A549 (cell line): ENCODE results near the gene RBBP8. TPM values are rescaled to one million over a fixed set of nuclear protein-coding genes. Genes with fewer than 3 reads are reported as not detected.

Source experiments
- ATAC-seq, 2 experiments: fragments of 200-7000 bp in 1 of 2; fragments of >200 bp in 1 of 2; cut with Nextera tagmentation in 1 of 2; cut with Tn5 transposase in 1 of 2; 3 replicates each; pipeline versions ENCODE4 v1.8.0 to v1.9.1; 2018 to 2020; ENCODE audit warnings: mild to moderate bottlenecking in 1 of 2, moderate library complexity in 1 of 2
- CTCF ChIA-PET: fragments of 300-600 bp; sonication (Branson Sonifier 250); formaldehyde crosslinking; extraction: SDS; loops from one replicate; lab custom pipeline; 2021; ENCODE audit warnings: antibody characterized with exemption, inconsistent platforms; lab: Yijun Ruan, JAX
- POLR2A ChIA-PET: fragments of 350-600 bp; formaldehyde crosslinking; extraction: SDS; loops from one replicate; lab custom pipeline; 2021; ENCODE audit warnings: antibody characterized with exemption, inconsistent platforms; lab: Yijun Ruan, JAX
- DNase-seq, 2 experiments: peaks; one replicate each; pipeline versions ENCODE4 v3.0.0 to v3.0.0-alpha.2; 2011 to 2016; ENCODE audit warnings: low read depth in 1 of 2, low spot score in 1 of 2
- FAIRE-seq: peaks from 2 replicates; lab custom pipeline; 2011; peaks lifted over from hg19 to GRCh38; lab: Jason Lieb, UNC
- H3K27ac ChIP-seq, 2 experiments: fragments of >200 bp; sonication (Bioruptor Twin); formaldehyde crosslinking; 3 replicates each; pipeline ENCODE4 v1.5.1; 2016 to 2017
- H3K4me1 ChIP-seq: fragments of >200 bp; sonication (Bioruptor Twin); formaldehyde crosslinking; 3 replicates; pipeline ENCODE4 v1.6.1; 2016
- H3K4me2 ChIP-seq: fragments of >200 bp; sonication (Bioruptor Twin); formaldehyde crosslinking; 3 replicates; pipeline ENCODE4 v1.6.1; 2016
- H3K4me3 ChIP-seq: fragments of >200 bp; sonication (Bioruptor Twin); formaldehyde crosslinking; 3 replicates; pipeline ENCODE4 v1.5.1; 2016
- H3K9me3 ChIP-seq: fragments of >200 bp; sonication (Bioruptor Twin); formaldehyde crosslinking; 3 replicates; pipeline ENCODE4 v1.6.1; 2016
- ATOH8 ChIP-seq: fragments of 250-450 bp; sonication (Bioruptor Pico); IDR thresholded peaks from 2 replicates; pipeline ENCODE4 v1.5.0; 2020; ENCODE audit warnings: low read depth, mild to moderate bottlenecking, moderate library complexity
- BCL3 ChIP-seq: fragments of >200 bp; sonication (Bioruptor Twin); formaldehyde crosslinking; IDR thresholded peaks from 3 replicates; pipeline ENCODE4 v1.6.1; 2016
- CBX8 ChIP-seq: fragments of 200-600 bp; sonication (generic); IDR thresholded peaks from 2 replicates; pipeline ENCODE4 v1.6.1; 2016
- CHD4 ChIP-seq: fragments of 200-600 bp; sonication (generic); IDR thresholded peaks from 2 replicates; pipeline ENCODE4 v1.6.1; 2016; ENCODE audit warnings: antibody characterized with exemption, mild to moderate bottlenecking, borderline replicate concordance
- E2F6 ChIP-seq: IDR thresholded peaks from 2 replicates; pipeline ENCODE4 v1.6.1; 2012; ENCODE audit warnings: low read depth, borderline replicate concordance
- EHF ChIP-seq: fragments of 250-450 bp; sonication (Bioruptor Pico); IDR thresholded peaks from 2 replicates; pipeline ENCODE4 v1.5.0; 2020; ENCODE audit warnings: mild to moderate bottlenecking
- ESRRA ChIP-seq: fragments of 150-350 bp; IDR thresholded peaks from 2 replicates; pipeline ENCODE4 v1.6.1; 2014; ENCODE audit warnings: mild to moderate bottlenecking, low read length, borderline replicate concordance
- HDAC2 ChIP-seq: fragments of 200-600 bp; sonication (generic); IDR thresholded peaks from 2 replicates; pipeline ENCODE4 v1.6.1; 2016
- HEYL ChIP-seq: fragments of 250-450 bp; sonication (Bioruptor Pico); IDR thresholded peaks from 2 replicates; pipeline ENCODE4 v1.8.0; 2021; ENCODE audit warnings: mild to moderate bottlenecking, moderate library complexity
- HOXB13 ChIP-seq: fragments of 250-450 bp; sonication (Bioruptor Pico); IDR thresholded peaks from 2 replicates; pipeline ENCODE4 v1.5.0; 2020; ENCODE audit warnings: low read depth, mild to moderate bottlenecking, moderate library complexity
- JUN ChIP-seq, 2 experiments: fragments of >200 bp; sonication (Bioruptor Twin); formaldehyde crosslinking; IDR thresholded peaks; 2 replicates in 1 of 2; 3 replicates in 1 of 2; pipeline ENCODE4 v1.6.1; 2016 to 2017
- MAFK ChIP-seq: fragments of 450-650 bp; IDR thresholded peaks from 2 replicates; pipeline ENCODE4 v1.6.1; 2014; ENCODE audit not compliant: partially characterized antibody
- MAZ ChIP-seq: fragments of 150-350 bp; IDR thresholded peaks from 2 replicates; pipeline ENCODE4 v1.6.1; 2014; ENCODE audit warnings: antibody characterized with exemption, low read depth, low read length, borderline replicate concordance
- MYC ChIP-seq: IDR thresholded peaks from 2 replicates; pipeline ENCODE4 v1.6.1; 2012; ENCODE audit warnings: mild to moderate bottlenecking, inconsistent platforms, low read length, improper control_type of control experiment, borderline replicate concordance
- NPAS2 ChIP-seq: fragments of 250-450 bp; sonication (Bioruptor Pico); IDR thresholded peaks from 2 replicates; pipeline ENCODE4 v1.8.0; 2022; ENCODE audit warnings: mild to moderate bottlenecking, moderate library complexity, borderline replicate concordance
- POLR2A ChIP-seq: IDR thresholded peaks from 2 replicates; pipeline ENCODE4 v1.6.1; 2012; ENCODE audit warnings: mild to moderate bottlenecking, low read length
- RARB ChIP-seq: fragments of 250-450 bp; sonication (Bioruptor Pico); IDR thresholded peaks from 2 replicates; pipeline ENCODE4 v1.8.0; 2021; ENCODE audit warnings: mild to moderate bottlenecking, moderate library complexity
- RCOR1 ChIP-seq: fragments of 150-350 bp; IDR thresholded peaks from 2 replicates; pipeline ENCODE4 v1.6.1; 2014; ENCODE audit warnings: antibody characterized with exemption, low read length, low read depth
- RFX5 ChIP-seq: fragments of 450-650 bp; IDR thresholded peaks from 2 replicates; pipeline ENCODE4 v1.7.1; 2014; ENCODE audit warnings: antibody characterized with exemption, mild to moderate bottlenecking, moderate library complexity
- SMC3 ChIP-seq: fragments of >200 bp; sonication (Bioruptor Twin); formaldehyde crosslinking; IDR thresholded peaks from 3 replicates; pipeline ENCODE4 v1.6.1; 2018; ENCODE audit warnings: inconsistent platforms
- ZC3H11A ChIP-seq: fragments of 450-650 bp; IDR thresholded peaks from 2 replicates; pipeline ENCODE4 v1.6.1; 2014; ENCODE audit warnings: antibody characterized with exemption, mild to moderate bottlenecking
- ZFP36 ChIP-seq: fragments of 450-650 bp; IDR thresholded peaks from 2 replicates; pipeline ENCODE4 v1.6.1; 2014; ENCODE audit warnings: borderline replicate concordance; ENCODE audit not compliant: partially characterized antibody
- ZNF302 ChIP-seq: fragments of 250-450 bp; sonication (Bioruptor Pico); IDR thresholded peaks from 2 replicates; pipeline ENCODE4 v1.9.0; 2021; ENCODE audit warnings: inconsistent platforms, mild to moderate bottlenecking, moderate library complexity
- WGBS: methylation state at CpG from one replicate; pipeline ENCODE4 v1.1.6; 2017; ENCODE audit errors: missing lambda C conversion rate; 5-methylcytosine and 5-hydroxymethylcytosine counted together
- polyA plus RNA-seq, 4 experiments: library from polyadenylated mRNA; depleted of rRNA in 3 of 4; stranded (reverse); fragments of >200 nt; fragmentation: RNase III in 1 of 4; extraction: RNeasy Plus Mini Kit Qiagen cat#74134 plus additional on column Dnase treatment in 1 of 4; gene quantifications; 2 replicates in 3 of 4; 3 replicates in 1 of 4; pipeline ENCODE4 v1.2.3, GENCODE V29; 2011 to 2017
- TF ChIP-seq, protein P1 (sequence below): fragments of 150-350 bp; IDR thresholded peaks from 2 replicates; pipeline ENCODE4 v1.6.1; 2014; ENCODE audit warnings: low read depth, mild to moderate bottlenecking, low read length
- TF ChIP-seq, protein P2 (sequence below): fragments of 450-650 bp; IDR thresholded peaks from 2 replicates; pipeline ENCODE4 v1.6.1; 2014; ENCODE audit warnings: antibody characterized with exemption
- TF ChIP-seq, protein P3 (sequence below): fragments of 250-450 bp; sonication (Bioruptor Pico); IDR thresholded peaks from 2 replicates; pipeline ENCODE4 v1.5.0; 2021; ENCODE audit warnings: mild to moderate bottlenecking, moderate library complexity, borderline replicate concordance
- TF ChIP-seq, protein P4 (sequence below): IDR thresholded peaks from 2 replicates; pipeline ENCODE4 v1.6.1; 2012

Gene RBBP8
- polyA plus RNA-seq, 2 of the 4 experiments (the other 2 are of a cell fraction), result 26.8 to 65.4 TPM

DNA sequence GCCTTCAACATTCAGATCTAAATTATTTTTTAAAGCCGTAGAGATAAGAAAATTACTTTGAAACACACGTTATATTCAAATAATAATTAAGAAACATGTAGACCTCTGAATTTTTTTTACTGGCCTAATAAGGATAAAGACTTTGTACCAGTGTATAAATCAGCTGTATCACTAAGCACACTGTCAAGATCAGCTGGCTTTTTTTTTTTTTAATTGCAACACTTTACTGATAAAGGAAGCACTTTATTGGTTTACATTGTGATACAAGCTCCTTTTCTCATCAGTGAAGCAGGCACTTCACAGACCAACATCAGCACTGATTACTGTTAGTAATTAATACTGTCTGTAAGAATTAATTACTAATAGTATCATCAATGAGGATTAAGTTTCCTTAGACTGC, 88.5 kb downstream of the RBBP8 start:
- 92% methylated on average over 2 of the region's 2 CpGs for WGBS
- H3K9me3 ChIP-seq, result no peaks in the 10 kb centered on the region
- CTCF ChIA-PET, result interaction anchor here (1.2 kb wide), 1 partner anchor 9 kb away, joined by 4 read pairs; no protein-coding TSS in a partner anchor
- no peaks in the 10 kb centered on the region for H3K4me1 ChIP-seq
- H3K4me3 ChIP-seq, result no peak overlapping the region
- no peak overlapping the region for H3K27ac ChIP-seq
- ATAC-seq (no peak), DNase-seq (no peak), FAIRE-seq (no peak)
- H3K4me2 ChIP-seq, result no peak overlapping the region
- POLR2A ChIA-PET, result no interaction called here
- TF ChIP-seq E2F6 (no peak), HDAC2 (no peak), SMC3 (no peak), ZFP36 (no peak), ZNF302 (CRISPR knock-in tag) (no peak), MYC (no peak), BCL3 (no peak), ZC3H11A (no peak), HEYL (CRISPR knock-in tag) (no peak)
- TF ChIP-seq, protein P1, sequence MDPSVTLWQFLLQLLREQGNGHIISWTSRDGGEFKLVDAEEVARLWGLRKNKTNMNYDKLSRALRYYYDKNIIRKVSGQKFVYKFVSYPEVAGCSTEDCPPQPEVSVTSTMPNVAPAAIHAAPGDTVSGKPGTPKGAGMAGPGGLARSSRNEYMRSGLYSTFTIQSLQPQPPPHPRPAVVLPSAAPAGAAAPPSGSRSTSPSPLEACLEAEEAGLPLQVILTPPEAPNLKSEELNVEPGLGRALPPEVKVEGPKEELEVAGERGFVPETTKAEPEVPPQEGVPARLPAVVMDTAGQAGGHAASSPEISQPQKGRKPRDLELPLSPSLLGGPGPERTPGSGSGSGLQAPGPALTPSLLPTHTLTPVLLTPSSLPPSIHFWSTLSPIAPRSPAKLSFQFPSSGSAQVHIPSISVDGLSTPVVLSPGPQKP, result no peak

GRCh38 chr18:23032030-23032582, 99.0 kb downstream of the RBBP8 start:
- no peak for DNase-seq
- ATAC-seq, result no peak; a peak in 1 of 6 replicates
- 83% methylated on average over 4 of the region's 4 CpGs for WGBS
- peaks cover 14% of the 10 kb centered on the region for H3K4me1 ChIP-seq
- H3K4me3 ChIP-seq, result no peak overlapping the region
- H3K4me2 ChIP-seq, result peak overlapping the region; percentile 16; the same call in 1 of the 3 replicates
- no peak for TF ChIP-seq MAZ
- TF ChIP-seq RCOR1, result no peak
- ChIA-PET CTCF (interaction anchor here (0.5 to 4.5 kb wide), 25 partner anchors 8 to 671 kb away, joined by 3 to 35 read pairs (median 4); no protein-coding TSS in a partner anchor), POLR2A (interaction anchor here (1.5 kb wide), 1 partner anchor 102 kb away, joined by 3 read pairs; no protein-coding TSS in a partner anchor)
- no peak for FAIRE-seq
- H3K27ac ChIP-seq, result peak overlapping the region; percentile 10 to 61; a peak in 3 of 6 replicates
- H3K9me3 ChIP-seq, result no peaks in the 10 kb centered on the region

GRCh38 chr18:23033056-23033455, 99.9 kb downstream of the RBBP8 start:
- H3K27ac ChIP-seq, result peak overlapping the region in 1 of 2 experiments; percentile 45; a peak in 1 of 6 replicates
- ATAC-seq, result no peak
- FAIRE-seq, result no peak
- H3K4me1 ChIP-seq, result peaks cover 14% of the 10 kb centered on the region
- POLR2A ChIA-PET, result no interaction called here
- TF ChIP-seq CBX8, result no peak
- no peak for TF ChIP-seq MAFK
- no peak for TF ChIP-seq EHF (CRISPR knock-in tag)
- no peak for TF ChIP-seq ESRRA
- no peak for TF ChIP-seq JUN (IDR thresholded peaks at IDR 0.05)
- no peak for TF ChIP-seq RFX5
- no peak for TF ChIP-seq RCOR1
- no peak for TF ChIP-seq CHD4
- TF ChIP-seq, protein P2, sequence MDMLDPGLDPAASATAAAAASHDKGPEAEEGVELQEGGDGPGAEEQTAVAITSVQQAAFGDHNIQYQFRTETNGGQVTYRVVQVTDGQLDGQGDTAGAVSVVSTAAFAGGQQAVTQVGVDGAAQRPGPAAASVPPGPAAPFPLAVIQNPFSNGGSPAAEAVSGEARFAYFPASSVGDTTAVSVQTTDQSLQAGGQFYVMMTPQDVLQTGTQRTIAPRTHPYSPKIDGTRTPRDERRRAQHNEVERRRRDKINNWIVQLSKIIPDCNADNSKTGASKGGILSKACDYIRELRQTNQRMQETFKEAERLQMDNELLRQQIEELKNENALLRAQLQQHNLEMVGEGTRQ, result no peak
- TF ChIP-seq, protein P3, sequence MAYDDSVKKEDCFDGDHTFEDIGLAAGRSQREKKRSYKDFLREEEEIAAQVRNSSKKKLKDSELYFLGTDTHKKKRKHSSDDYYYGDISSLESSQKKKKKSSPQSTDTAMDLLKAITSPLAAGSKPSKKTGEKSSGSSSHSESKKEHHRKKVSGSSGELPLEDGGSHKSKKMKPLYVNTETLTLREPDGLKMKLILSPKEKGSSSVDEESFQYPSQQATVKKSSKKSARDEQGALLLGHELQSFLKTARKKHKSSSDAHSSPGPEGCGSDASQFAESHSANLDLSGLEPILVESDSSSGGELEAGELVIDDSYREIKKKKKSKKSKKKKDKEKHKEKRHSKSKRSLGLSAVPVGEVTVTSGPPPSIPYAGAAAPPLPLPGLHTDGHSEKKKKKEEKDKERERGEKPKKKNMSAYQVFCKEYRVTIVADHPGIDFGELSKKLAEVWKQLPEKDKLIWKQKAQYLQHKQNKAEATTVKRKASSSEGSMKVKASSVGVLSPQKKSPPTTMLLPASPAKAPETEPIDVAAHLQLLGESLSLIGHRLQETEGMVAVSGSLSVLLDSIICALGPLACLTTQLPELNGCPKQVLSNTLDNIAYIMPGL (CRISPR knock-in tag), result no peak
- no peak for TF ChIP-seq POLR2A
- TF ChIP-seq HOXB13 (CRISPR knock-in tag), result no peak
- no peak for TF ChIP-seq RARB (CRISPR knock-in tag)
- TF ChIP-seq ATOH8 (CRISPR knock-in tag), result no peak
- TF ChIP-seq NPAS2, result no peak
- TF ChIP-seq, protein P4, sequence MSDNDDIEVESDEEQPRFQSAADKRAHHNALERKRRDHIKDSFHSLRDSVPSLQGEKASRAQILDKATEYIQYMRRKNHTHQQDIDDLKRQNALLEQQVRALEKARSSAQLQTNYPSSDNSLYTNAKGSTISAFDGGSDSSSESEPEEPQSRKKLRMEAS, result no peak
- TF ChIP-seq, all 56 proteins: peak for 0
- CTCF ChIA-PET, result interaction anchor here (1.6 to 4.5 kb wide), 4 partner anchors 38 to 378 kb away, joined by 3 to 35 read pairs (median 6); no protein-coding TSS in a partner anchor
- DNase-seq, result no peak
- H3K9me3 ChIP-seq, result no peaks in the 10 kb centered on the region
- no peak overlapping the region for H3K4me3 ChIP-seq
- 86% methylated on average over 5 of the region's 5 CpGs for WGBS
- H3K4me2 ChIP-seq, result no peak overlapping the region
